ENCODE data around the gene FREY1.

The FREY1 gene, protein sequence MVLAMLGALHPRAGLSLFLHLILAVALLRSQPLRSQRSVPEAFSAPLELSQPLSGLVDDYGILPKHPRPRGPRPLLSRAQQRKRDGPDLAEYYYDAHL

DNA sequence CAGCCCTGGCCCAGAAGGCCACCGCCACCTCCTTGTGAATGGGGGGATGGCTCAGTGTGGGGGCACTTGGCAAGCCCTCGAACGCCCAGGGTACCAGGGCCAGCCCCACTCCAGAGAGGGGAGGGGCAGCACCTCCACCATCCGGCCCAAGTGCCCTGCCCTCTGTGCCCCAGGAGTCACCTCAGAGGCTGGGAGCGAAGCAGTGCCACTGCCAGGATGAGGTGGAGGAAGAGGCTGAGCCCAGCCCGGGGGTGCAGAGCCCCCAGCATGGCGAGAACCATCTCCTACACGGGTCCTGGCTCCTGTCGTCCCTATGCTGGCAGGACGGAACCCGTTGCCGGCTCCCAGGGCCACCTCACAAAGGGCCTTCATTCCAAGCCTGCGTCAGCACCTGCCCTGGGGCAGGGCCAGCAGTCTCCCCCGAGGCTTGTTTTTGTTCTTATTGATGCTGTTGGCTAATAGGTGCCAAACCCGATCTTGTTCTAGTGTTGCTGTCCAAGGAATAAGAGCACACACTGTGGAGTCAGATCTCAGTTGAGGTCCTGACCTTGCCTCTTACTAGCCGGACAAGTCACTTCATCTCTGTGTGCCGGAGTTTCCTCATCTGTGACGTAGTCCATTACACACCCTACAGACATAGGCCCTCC is at the start of gene FREY1:
TSS of gene FREY1 (minus strand) at position 307 of the 647 bp plus-strand sequence. CDS start at position 281, 26 bp downstream.
- TF ChIP-seq, protein P1, sequence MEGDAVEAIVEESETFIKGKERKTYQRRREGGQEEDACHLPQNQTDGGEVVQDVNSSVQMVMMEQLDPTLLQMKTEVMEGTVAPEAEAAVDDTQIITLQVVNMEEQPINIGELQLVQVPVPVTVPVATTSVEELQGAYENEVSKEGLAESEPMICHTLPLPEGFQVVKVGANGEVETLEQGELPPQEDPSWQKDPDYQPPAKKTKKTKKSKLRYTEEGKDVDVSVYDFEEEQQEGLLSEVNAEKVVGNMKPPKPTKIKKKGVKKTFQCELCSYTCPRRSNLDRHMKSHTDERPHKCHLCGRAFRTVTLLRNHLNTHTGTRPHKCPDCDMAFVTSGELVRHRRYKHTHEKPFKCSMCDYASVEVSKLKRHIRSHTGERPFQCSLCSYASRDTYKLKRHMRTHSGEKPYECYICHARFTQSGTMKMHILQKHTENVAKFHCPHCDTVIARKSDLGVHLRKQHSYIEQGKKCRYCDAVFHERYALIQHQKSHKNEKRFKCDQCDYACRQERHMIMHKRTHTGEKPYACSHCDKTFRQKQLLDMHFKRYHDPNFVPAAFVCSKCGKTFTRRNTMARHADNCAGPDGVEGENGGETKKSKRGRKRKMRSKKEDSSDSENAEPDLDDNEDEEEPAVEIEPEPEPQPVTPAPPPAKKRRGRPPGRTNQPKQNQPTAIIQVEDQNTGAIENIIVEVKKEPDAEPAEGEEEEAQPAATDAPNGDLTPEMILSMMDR (IDR thresholded peaks at IDR 0.05; ENCODE audit: borderline replicate concordance, control extremely low read depth, extremely low read depth, insufficient read depth, missing control alignments) = no peak
- no peak for DNase-seq (ENCODE audit: low spot score)
- in situ Hi-C loops (cut with MboI; ENCODE audit: low sequenced_read_pairs, unreplicated experiment) = no loop called here

DNA sequence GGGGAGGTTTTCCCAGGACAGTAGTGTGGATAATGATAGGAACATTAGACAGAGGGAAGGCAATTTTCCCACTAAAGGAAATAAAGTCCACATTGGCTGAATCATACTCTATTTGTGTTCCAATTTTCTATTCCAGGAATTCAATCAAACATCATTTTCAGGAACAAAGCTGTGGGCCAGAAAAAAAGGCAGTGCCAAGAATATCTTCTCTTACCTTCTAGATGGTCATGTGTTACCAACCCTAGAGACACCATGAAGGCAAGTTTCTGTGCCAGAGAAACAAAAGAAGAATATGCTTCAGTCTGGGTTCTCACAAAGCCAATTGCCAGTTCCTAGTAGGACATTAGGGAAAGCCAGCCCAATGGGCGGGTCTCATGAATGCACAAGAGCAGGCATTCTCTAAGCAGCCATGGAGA is 42.9 kb upstream of the FREY1 start:
- no peak for DNase-seq (ENCODE audit: low spot score)
- TF ChIP-seq, protein P1 (IDR thresholded peaks at IDR 0.05; ENCODE audit: borderline replicate concordance, control extremely low read depth, extremely low read depth, insufficient read depth, missing control alignments) = no peak
- in situ Hi-C loops (cut with MboI; ENCODE audit: low sequenced_read_pairs, unreplicated experiment) = no loop called here

DNA sequence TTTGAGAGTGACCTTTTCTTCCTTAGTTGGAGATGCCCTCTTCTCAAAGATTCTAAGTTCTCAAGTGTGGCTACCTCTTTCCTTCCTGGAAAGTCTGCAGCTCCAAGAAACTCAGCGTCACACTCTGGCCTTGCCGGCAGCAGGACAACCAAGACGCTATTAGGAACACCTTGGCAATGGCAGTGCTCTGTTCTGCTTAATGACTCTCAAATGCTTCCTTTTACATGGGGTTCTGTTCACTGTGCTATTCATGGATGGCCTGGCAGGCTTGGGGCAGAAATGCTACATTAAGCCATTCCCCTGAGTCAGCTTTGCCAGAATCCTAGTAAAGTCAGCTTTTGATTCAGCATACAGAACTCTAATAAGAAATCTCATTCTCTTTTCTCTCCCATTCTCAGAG is 41.3 kb upstream of the FREY1 start:
- in situ Hi-C loops (cut with MboI; ENCODE audit: low sequenced_read_pairs, unreplicated experiment) = no loop called here
- no peak for DNase-seq (ENCODE audit: low spot score)
- TF ChIP-seq, protein P1 (IDR thresholded peaks at IDR 0.05; ENCODE audit: borderline replicate concordance, control extremely low read depth, extremely low read depth, insufficient read depth, missing control alignments) = no peak

DNA sequence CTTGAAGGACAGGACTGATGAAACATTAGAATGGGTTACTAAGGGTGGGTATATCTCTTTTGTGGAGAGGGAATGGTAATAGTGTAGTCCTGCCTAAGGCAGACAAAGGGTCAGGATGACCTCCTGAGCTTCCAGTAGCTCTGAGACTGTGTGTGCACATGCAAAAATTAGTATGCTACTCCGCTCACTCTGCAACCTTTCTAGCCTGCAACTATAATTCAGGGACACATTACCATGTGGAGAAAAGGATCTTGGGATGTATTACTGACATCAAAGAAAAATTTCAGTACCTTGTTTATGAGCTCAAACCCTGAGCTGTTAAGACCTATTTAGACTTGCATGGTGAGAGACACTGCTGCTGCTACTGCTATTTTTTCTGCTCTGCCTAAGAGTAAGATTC is 40.8 kb upstream of the FREY1 start:
- no peak for DNase-seq (ENCODE audit: low spot score)
- TF ChIP-seq, protein P1 (IDR thresholded peaks at IDR 0.05; ENCODE audit: borderline replicate concordance, control extremely low read depth, extremely low read depth, insufficient read depth, missing control alignments) = no peak
- in situ Hi-C loops (cut with MboI; ENCODE audit: low sequenced_read_pairs, unreplicated experiment) = no loop called here

DNA sequence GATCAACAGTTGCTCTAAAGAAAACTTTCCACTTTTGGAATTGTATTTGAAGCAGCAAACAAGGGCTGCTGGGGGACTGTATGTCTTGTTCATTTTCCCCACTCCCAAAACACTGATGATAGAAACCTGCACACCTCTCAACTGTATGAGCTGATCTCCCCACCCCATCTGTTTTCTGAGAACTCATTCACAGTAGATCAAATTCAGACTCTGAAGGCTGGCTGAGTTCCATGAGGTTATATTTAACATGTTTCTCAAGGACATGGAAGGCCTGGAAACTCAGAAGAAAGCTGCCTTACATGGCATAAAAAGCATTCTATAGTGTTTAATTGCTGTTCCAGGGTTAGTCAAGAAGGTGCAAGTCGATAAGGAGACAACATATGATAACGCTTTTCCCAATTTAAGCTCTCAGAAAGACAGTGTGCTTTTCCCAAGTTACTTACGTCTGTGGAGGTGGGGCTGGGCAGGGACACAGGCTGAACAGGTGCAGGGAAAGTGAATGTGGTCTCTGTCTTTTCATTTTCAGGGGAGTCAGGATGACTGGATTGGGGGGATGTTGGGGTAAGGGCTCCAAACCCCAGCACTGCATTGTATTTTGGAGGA is 38.4 kb upstream of the FREY1 start:
- no peak for DNase-seq (ENCODE audit: low spot score)
- TF ChIP-seq, protein P1 (IDR thresholded peaks at IDR 0.05; ENCODE audit: borderline replicate concordance, control extremely low read depth, extremely low read depth, insufficient read depth, missing control alignments) = no peak

DNA sequence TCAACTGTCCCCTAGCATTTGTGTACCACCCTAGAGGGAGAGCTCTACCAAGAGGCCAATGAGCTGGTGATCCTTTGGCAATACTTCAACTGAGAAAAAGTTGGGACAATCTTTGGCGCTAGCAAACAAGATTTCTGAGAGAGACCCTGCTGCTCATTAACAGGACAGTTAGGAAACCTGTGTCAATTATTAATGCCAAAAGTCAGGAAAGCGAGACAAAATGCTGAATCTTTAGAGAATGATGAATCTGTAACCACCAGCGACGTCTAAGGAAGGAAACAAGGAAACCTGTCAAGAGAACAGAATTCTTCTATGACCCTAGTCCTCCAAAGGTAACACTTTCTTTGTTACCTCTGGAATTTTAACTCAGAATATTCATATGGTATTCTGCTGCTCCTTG is 35.3 kb upstream of the FREY1 start:
- no peak for DNase-seq (ENCODE audit: low spot score)
- TF ChIP-seq, protein P1 (IDR thresholded peaks at IDR 0.05; ENCODE audit: borderline replicate concordance, control extremely low read depth, extremely low read depth, insufficient read depth, missing control alignments) = no peak
- in situ Hi-C loops (cut with MboI; ENCODE audit: low sequenced_read_pairs, unreplicated experiment) = no loop called here

More for the DNA sequence above, 38.4 kb upstream of the FREY1 start:
- in situ Hi-C loops (cut with MboI; ENCODE audit: low sequenced_read_pairs, unreplicated experiment) = no loop called here

All from GM13976 (cell line).